GM19025 (cell line): ENCODE data around the gene TJP3.
"Not testable (repeated sequence)": the region's sequence is repeated elsewhere in the genome, so short reads cannot be mapped to it uniquely, and the experiment has no call there.

ENCODE experiments used
- ATAC-seq: cut with Tn5 transposase; IDR thresholded peaks from one replicate; pipeline ENCODE4 v1.9.1; 2021; ENCODE audit warnings: mild to moderate bottlenecking, low read depth, moderate library complexity; ENCODE audit not compliant: unreplicated experiment

The TJP3 gene

GRCh38 chr19:3738477-3739220 is 30.5 kb downstream of the TJP3 start:
- ATAC-seq = no peak

GRCh38 chr19:3740431-3740830 is 32.2 kb downstream of the TJP3 start:
- no peak for ATAC-seq

- ATAC-seq = no peak
Observed at GRCh38 chr19:3743486-3743885, 35.3 kb downstream of the TJP3 start.

GRCh38 chr19:3745363-3746045 is 37.3 kb downstream of the TJP3 start:
- no peak for ATAC-seq

- no peak for ATAC-seq
Observed at GRCh38 chr19:3746371-3747056, 38.3 kb downstream of the TJP3 start.

GRCh38 chr19:3748965-3749364 is 40.8 kb downstream of the TJP3 start:
- no peak for ATAC-seq

GRCh38 chr19:3750211-3750610 is 42.0 kb downstream of the TJP3 start:
- ATAC-seq = no peak

- ATAC-seq = no peak
Observed at GRCh38 chr19:3751236-3751635, 43.1 kb downstream of the TJP3 start.

GRCh38 chr19:3752492-3752891 is 44.3 kb downstream of the TJP3 start:
- no peak for ATAC-seq

GRCh38 chr19:3753631-3754410 is 45.6 kb downstream of the TJP3 start:
- no peak for ATAC-seq

GRCh38 chr19:3757705-3758104 is 49.5 kb downstream of the TJP3 start:
- not testable (repeated sequence) for ATAC-seq

- not testable (repeated sequence) for ATAC-seq
Observed at GRCh38 chr19:3758297-3758696, 50.1 kb downstream of the TJP3 start.

GRCh38 chr19:3759482-3760254 is 51.5 kb downstream of the TJP3 start:
- ATAC-seq = no peak

- ATAC-seq = no peak
Observed at GRCh38 chr19:3760871-3761361, 52.7 kb downstream of the TJP3 start.

- peak; percentile 43 for ATAC-seq
Observed at GRCh38 chr19:3761382-3762129, 53.4 kb downstream of the TJP3 start, which contains the start of gene APBA3. TSS of gene APBA3 (minus strand) at chr19:3761692. CDS start at chr19:3760264, 1,428 bp downstream.

- ATAC-seq = no peak
Observed at GRCh38 chr19:3762130-3762473, 53.9 kb downstream of the TJP3 start.

GRCh38 chr19:3762501-3763459 is 54.6 kb downstream of the TJP3 start, which contains the start of gene MRPL54:
TSS of gene MRPL54 (plus strand) at chr19:3762682. CDS start at chr19:3762701, 19 bp downstream.
- peak; percentile 63 for ATAC-seq

- no peak for ATAC-seq
Observed at GRCh38 chr19:3765121-3765520, 56.9 kb downstream of the TJP3 start.
